Pancreas (tissue), 10 donors: ENCODE measurements around the gene ACVRL1. TPM values are rescaled to one million over a fixed set of nuclear protein-coding genes. Genes with fewer than 3 reads are reported as not detected.

Source experiments
- ATAC-seq, 4 donors: fragments of 200-7000 bp; cut with Tn5 transposase; one replicate each; pipeline versions ENCODE4 v1.8.0 to v1.9.1; 2020; ENCODE audit warnings: mild to moderate bottlenecking in 4 of 4, moderate library complexity in 4 of 4
- DNase-seq, 6 donors: peaks; one replicate each; pipeline ENCODE4 v3.0.0-alpha.2; 2020
- FAIRE-seq: peaks from 2 replicates; lab custom pipeline; 2012; peaks lifted over from hg19 to GRCh38; lab: Jason Lieb, UNC
- H3K27ac ChIP-seq, 4 donors: fragments of 200-600 bp; sonication (generic); 1 replicate in 3 of 4; 2 replicates in 1 of 4; pipeline versions ENCODE4 v1.5.0 to v1.8.0; 2020
- H3K27me3 ChIP-seq, 4 donors: fragments of 200-600 bp; one replicate each; pipeline ENCODE4 v1.8.0; 2021
- H3K36me3 ChIP-seq, 3 donors: fragments of 200-600 bp; sonication (generic) in 1 of 3; one replicate each; pipeline versions ENCODE4 v1.5.0 to v1.8.0; 2020 to 2021
- H3K4me1 ChIP-seq, 3 donors: fragments of 200-600 bp; one replicate each; pipeline ENCODE4 v1.8.0; 2021
- H3K4me3 ChIP-seq, 4 donors: fragments of 200-600 bp; sonication (generic) in 2 of 4; one replicate each; pipeline versions ENCODE4 v1.5.0 to v1.8.0; 2020 to 2021
- H3K9me3 ChIP-seq, 4 donors: fragments of 200-600 bp; one replicate each; pipeline ENCODE4 v1.8.0; 2021
- CTCF ChIP-seq, 4 donors: fragments of 200-600 bp; sonication (generic) in 3 of 4; IDR thresholded peaks; one replicate each; pipeline versions ENCODE4 v1.5.0 to v1.8.0; 2021; ENCODE audit warnings: antibody characterized with exemption in 4 of 4
- WGBS, 2 donors: extraction: QIAGEN DNeasy Blood & Tissue Kit; methylation state at CpG; one replicate each; pipeline ENCODE4 v1.1.7; 2013; 5-methylcytosine and 5-hydroxymethylcytosine counted together
- intact Hi-C, 3 donors: fragments of 100-400 bp; cut with DNase I; formaldehyde crosslinking; loops; one replicate each; pipeline versions ENCODE4 v1.11.1 to v1.14.2; 2022
- polyA plus RNA-seq, 2 donors: library from polyadenylated mRNA; stranded (reverse); fragments of 200-250 nt; gene quantifications; one replicate each; pipeline ENCODE4 v1.2.3, GENCODE V29; 2013
- total RNA-seq, 6 donors: library from RNA; stranded (reverse); fragmentation: NEBNext Ultra II Directional in 4 of 6; extraction: Animal tissue kit (Norgen Biotek cat#: 25700) in 4 of 6; gene quantifications; one replicate each; pipeline versions ENCODE4 v1.2.1 to v1.2.4, GENCODE V29; 2021 to 2023
- donor health status: healthy with polysubstance abuse.
- donor health status: DM: no; HTN: no; CAD: no; lungs with moderate emphysema.
- donor health status: DM: no; HTN: no; CAD: no.
- donor health status: control.
- donor health status: control.
- donor health status: Bipolar disorder and iron deficiency.
- donor health status: DM: yes; HTN: yes; CAD: no.
- donor health status: DM: no; HTN: no; CAD: no.
- donor health status: DM: no; HTN: no; CAD: no.
- donor health status: DM: yes; HTN: yes; CAD: no.

Gene ACVRL1
- total and polyA plus RNA-seq, 8 donors: 6.6 to 20.8 (median 13.1) TPM

- no peak overlapping the region for H3K4me3 ChIP-seq
- no peak for FAIRE-seq
- no peaks in the 10 kb centered on the region for H3K27me3 ChIP-seq
- TF ChIP-seq CTCF (IDR thresholded peaks at IDR 0.05): no peak
- intact Hi-C loops: no loop called here
- no peaks in the 10 kb centered on the region for H3K9me3 ChIP-seq
- ATAC-seq: peak in 1 of 4 donors; percentile 35
- DNase-seq: no peak
- H3K4me1 ChIP-seq: no peaks in the 10 kb centered on the region
- no peak overlapping the region for H3K27ac ChIP-seq
- 83% methylated on average over 3 of the region's 3 CpGs for WGBS, 2 donors
- no peaks in the 10 kb centered on the region for H3K36me3 ChIP-seq
Observed at GRCh38 chr12:51869931-51870330, 37.4 kb upstream of the ACVRL1 start.

- no peak for FAIRE-seq
- intact Hi-C loops: no loop called here
- no peak for DNase-seq
- no peak for ATAC-seq
- no peaks in the 10 kb centered on the region for H3K9me3 ChIP-seq
- no peaks in the 10 kb centered on the region for H3K36me3 ChIP-seq
- H3K4me3 ChIP-seq: no peak overlapping the region
- 70 to 73% methylated on average over 4 of the region's 4 CpGs for WGBS, 2 donors
- TF ChIP-seq CTCF (IDR thresholded peaks at IDR 0.05): no peak
- no peak overlapping the region for H3K27ac ChIP-seq
- no peaks in the 10 kb centered on the region for H3K4me1 ChIP-seq
- no peaks in the 10 kb centered on the region for H3K27me3 ChIP-seq
Observed at GRCh38 chr12:51870504-51870903, 36.8 kb upstream of the ACVRL1 start.

- FAIRE-seq (no peak), DNase-seq (no peak), ATAC-seq (peak in 1 of 4 donors; percentile 50)
- Histone ChIP-seq H3K4me1 (no peaks in the 10 kb centered on the region), H3K9me3 (no peaks in the 10 kb centered on the region), H3K4me3 (no peak overlapping the region), H3K27me3 (no peaks in the 10 kb centered on the region), H3K36me3 (no peaks in the 10 kb centered on the region), H3K27ac (no peak overlapping the region)
- TF ChIP-seq CTCF (IDR thresholded peaks at IDR 0.05): no peak
- intact Hi-C loops: no loop called here
- WGBS, 2 donors: 72 to 77% methylated on average over 6 of the region's 6 CpGs
Observed at GRCh38 chr12:51871126-51871525, 36.2 kb upstream of the ACVRL1 start.

GRCh38 chr12:51871918-51872688 is 35.2 kb upstream of the ACVRL1 start:
- no peak for ATAC-seq

More at GRCh38 chr12:51871918-51872688, 35.2 kb upstream of the ACVRL1 start:
- TF ChIP-seq CTCF (IDR thresholded peaks at IDR 0.05): no peak
- DNase-seq (no peak), FAIRE-seq (no peak)
- intact Hi-C loops: no loop called here
- Histone ChIP-seq H3K27me3 (no peaks in the 10 kb centered on the region), H3K36me3 (no peaks in the 10 kb centered on the region), H3K4me3 (no peak overlapping the region), H3K27ac (no peak overlapping the region), H3K9me3 (no peaks in the 10 kb centered on the region), H3K4me1 (no peaks in the 10 kb centered on the region)
- WGBS, 2 donors: 77 to 80% methylated on average over 17 of the region's 17 CpGs
